HG03520 (cell line): ENCODE measurements around the gene HARS1.
A peak's percentile ranks its signal among the peaks of the same experiment; 100 is the strongest.
"Not testable (repeated sequence)": the region's sequence is repeated elsewhere in the genome, so short reads cannot be mapped to it uniquely, and the experiment has no call there.

Source experiments
- ATAC-seq: cut with Tn5 transposase; IDR thresholded peaks from one replicate; pipeline ENCODE4 v1.9.1; 2021; ENCODE audit warnings: mild to moderate bottlenecking, moderate library complexity; ENCODE audit not compliant: unreplicated experiment

Gene HARS1, protein sequence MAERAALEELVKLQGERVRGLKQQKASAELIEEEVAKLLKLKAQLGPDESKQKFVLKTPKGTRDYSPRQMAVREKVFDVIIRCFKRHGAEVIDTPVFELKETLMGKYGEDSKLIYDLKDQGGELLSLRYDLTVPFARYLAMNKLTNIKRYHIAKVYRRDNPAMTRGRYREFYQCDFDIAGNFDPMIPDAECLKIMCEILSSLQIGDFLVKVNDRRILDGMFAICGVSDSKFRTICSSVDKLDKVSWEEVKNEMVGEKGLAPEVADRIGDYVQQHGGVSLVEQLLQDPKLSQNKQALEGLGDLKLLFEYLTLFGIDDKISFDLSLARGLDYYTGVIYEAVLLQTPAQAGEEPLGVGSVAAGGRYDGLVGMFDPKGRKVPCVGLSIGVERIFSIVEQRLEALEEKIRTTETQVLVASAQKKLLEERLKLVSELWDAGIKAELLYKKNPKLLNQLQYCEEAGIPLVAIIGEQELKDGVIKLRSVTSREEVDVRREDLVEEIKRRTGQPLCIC

DNA sequence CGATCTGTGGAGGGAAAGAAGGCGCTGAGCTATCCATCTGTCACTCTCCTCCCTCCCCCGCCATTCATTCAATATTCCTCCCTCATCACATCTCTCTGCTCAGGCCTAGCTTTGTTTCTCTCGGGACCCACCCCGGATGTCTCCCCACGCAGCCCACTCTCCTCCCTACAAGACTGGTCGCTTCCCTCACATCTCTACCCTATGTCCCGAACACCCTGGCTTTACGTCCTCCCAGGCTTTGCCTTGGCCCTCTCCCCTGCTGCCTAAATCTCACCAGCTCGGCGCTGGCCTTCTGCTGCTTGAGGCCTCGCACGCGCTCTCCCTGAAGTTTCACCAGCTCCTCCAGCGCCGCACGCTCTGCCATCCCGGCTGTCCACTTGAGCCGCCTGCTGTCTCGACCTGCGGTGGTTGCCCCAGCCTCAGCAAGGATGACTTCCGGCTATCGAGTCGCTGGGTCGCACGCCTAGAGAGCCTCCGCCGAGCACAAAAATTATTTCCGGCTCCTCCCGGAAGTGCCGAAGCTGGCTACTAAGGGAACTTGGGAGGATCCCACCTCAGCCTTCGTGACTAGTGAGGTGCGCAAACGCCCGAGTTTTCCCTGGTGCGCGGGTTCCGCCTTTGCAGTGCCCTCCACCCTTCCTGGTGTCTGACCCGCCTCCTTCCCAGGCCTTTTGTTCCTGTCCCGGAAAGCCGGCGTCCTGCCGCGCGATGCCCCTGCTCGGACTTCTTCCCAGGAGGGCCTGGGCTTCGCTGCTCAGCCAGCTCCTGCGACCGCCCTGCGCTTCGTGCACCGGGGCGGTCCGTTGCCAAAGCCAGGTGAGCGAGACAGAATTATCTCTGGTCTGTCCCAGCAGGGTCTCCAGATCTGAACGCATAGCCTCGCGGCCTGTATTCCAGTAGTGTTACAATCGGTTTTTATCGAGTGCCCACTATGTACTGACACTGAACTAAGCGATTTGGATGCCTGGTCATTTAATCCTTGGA lies at the start of gene HARS1, which contains the start of gene HARS2:
HARS1 (minus strand) TSS at position 430 of the 984 bp plus-strand sequence; CDS start at position 364, 66 bp downstream.
HARS2 (plus strand) TSS at position 515 of the 984 bp plus-strand sequence; CDS start at position 709, 194 bp downstream.
- peak; percentile 95 for ATAC-seq

DNA sequence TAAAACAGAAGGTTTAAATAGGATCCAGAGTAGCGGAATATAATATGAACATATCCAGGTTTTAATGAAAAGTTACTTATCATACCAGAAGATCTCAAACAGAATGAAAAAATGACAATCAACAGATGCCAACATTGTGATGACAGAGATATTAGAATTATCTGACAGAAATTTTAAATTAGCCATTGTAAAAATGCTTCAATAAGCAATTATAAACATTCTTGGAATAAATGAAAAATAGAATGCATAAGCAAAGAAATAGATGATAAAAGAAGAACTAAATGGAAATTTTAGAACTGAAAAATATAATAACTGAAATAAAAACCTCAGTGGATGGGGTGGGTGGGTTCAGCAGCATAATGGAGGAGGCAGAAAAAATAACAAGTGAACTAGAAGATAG lies 46.3 kb upstream of the HARS1 start:
- ATAC-seq = no peak

DNA sequence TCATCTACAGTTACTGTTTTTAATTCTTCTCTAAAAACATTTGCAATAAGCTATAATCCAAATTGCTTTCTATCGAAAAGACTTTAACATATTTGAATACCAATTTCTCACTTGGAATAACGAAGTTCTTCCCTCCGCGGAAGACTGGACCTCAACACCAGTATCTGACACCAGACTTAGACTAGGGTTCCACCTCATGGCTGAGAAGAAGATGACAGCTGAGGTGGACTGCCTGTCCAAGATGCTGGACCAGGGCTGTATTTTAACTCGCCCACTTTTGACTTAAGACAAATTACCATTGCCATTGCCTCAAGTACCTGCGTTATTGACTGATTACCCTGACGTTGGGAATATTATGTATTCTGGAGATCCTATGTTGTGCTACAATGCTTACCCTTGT lies 43.2 kb upstream of the HARS1 start:
- no peak for ATAC-seq

DNA sequence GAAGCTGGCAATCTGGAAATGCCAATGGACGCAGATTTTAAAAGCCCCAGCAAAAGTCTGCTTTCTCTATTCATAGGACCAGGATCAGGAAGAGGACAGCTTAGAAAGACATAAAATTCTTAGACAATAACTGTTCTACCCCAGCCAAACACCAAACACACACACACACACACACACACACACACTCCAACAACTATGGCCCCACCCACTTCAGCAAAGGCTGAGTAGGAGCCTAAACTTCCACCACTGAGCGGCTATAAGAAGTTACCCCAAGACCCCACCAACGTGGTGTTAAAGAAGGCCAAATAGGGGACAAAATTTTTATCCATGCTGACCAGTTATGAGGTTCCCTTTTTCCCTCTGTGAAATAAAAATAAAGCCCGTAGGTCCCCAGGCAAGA lies 41.9 kb upstream of the HARS1 start:
- ATAC-seq = no peak

DNA sequence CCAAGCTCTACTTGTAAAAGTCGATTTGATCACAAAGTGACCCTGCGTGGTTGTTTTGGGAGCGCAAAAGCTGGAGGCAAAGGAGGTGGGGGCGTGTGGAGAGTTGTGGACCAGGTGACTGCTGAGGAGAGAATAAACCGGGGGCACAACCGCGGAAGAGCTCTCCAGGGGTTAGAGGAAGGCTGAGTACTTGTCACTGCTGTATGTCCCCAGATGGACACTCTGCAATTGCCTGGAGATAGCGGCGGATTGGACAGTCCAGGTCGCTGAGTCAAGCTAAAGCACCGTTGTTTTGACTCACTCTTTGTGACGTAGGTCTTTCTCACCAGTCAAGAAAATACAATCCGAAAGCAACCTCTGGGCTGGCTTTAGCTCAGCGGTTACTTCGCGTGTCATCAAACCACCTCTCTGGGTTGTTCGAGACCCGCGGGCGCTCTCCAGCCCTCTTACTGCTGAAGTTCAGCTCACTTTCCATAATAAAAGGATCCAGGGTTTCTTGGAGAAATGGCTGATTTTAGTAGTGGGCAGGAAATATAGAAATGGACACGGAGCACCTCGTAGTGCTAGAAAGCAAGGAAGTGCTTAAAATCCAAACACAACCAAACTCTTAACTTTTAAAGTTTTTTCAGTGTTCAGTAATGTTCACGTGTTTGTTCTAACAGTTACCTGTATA lies 34.8 kb upstream of the HARS1 start:
- peak; percentile 97 for ATAC-seq

DNA sequence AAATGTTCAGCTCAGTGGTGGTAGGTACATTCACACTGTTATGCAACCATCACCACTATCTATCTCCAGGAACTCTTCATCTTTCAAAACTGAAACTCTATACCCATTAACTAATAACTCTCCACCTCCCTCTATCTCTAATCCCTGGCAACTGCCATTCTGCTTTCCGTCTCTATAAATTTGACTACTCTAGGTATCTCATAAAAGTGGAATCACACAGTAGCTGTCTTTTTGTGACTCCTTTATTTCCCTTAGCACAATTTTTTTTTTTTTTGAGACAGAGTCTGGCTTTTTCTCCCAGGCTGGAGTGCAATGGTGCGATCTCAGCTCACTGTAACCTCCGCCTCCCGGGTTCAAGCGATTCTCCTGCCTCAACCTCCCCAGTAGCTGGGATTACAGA lies 30.2 kb upstream of the HARS1 start:
- not testable (repeated sequence) for ATAC-seq

DNA sequence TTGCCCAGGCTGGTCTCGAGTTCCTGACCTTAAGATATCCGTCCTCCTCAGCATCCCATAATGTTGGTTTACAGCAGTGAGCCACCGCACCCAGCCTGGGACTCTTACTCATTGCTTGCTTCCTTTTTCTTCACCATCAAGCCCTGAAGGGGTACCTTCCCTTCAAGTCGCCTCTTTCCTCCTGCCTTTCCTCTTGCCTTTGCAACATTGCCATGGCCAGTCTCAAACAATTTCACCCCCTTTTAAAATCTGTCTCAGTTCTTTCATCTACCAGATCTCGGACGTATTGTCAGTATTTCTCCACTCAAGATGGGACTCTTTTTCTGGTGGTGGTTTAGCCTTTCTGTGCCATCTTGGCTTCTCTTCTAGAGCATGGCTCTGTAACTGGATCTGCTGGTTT lies 29.6 kb upstream of the HARS1 start:
- not testable (repeated sequence) for ATAC-seq

DNA sequence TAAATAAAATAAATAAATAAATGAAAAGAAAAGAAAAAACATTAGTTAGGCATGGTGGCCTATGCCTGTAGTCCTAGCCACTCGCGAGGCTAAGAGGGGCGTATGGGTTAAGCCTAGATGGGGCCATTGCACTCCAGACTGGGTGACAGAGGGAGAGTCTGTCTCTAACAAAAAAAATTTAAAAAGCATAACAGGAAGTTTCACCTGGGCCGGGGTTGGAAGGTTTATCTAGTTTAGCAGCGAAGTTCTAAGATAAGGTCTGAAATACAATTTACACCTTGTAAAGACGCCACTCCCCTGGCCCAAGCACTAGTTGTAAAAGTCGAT lies 27.1 kb upstream of the HARS1 start:
- no peak for ATAC-seq

DNA sequence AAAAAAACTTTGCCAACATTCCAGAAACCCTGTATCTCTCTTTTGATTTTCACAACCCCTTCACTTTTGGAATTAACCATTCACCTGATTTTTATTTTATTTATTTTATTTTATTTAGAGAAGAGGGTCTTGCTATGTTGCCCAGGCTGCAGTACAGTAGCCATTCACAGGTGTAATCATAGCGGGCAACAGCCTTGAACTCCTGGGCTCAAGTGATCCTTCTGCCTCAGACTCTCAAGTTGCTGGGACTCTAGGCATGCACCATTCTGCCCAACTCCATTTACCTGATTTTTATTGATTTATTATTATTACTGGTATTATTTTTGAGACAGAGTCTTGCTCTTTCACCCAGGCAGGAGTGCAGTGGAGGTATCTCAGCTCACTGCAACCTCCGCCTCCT lies 25.1 kb upstream of the HARS1 start:
- not testable (repeated sequence) for ATAC-seq

DNA sequence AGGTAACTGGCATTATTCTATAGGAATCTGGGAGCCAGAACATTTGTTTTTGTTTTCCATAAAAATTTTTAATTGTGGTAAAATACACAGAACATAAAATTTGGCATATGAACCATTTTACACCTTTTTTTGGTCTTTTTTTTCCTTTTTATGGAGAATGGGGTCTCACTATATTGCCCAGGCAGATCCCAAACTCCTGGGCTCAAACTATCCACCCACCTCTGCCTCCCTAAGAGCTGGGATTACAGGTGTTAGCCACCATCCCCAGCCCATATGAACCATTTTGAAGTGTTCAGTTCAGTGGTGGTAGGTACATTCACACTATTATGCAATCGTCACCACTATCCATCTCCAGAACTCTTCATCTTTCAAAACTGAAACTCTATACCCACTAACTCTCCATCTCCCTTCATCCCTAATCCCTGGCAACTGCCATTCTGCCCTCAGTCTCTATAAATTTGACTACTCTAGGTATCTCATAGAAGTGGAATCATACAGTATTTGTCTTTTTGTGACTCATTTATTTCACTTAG lies 22.5 kb upstream of the HARS1 start:
- ATAC-seq = no peak

DNA sequence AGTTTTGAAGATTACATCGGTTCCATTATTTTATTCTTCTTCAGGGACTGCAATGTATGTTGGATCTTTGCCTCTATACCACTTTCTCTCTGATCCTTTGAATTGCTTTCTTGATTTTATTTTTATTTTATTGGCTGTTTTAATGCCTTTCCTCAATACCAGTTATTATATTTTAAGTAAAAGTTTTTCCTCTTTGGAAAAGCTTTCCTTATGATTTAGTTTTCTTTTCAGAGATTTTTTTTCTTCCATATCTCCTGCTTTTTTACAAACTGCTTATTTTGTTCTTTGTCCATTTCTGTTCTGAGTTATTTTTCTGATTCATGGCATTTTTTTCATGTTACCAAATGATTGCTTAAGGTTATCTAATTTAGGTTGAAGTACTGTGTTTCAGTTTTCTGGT lies 20.6 kb upstream of the HARS1 start:
- ATAC-seq = no peak

DNA sequence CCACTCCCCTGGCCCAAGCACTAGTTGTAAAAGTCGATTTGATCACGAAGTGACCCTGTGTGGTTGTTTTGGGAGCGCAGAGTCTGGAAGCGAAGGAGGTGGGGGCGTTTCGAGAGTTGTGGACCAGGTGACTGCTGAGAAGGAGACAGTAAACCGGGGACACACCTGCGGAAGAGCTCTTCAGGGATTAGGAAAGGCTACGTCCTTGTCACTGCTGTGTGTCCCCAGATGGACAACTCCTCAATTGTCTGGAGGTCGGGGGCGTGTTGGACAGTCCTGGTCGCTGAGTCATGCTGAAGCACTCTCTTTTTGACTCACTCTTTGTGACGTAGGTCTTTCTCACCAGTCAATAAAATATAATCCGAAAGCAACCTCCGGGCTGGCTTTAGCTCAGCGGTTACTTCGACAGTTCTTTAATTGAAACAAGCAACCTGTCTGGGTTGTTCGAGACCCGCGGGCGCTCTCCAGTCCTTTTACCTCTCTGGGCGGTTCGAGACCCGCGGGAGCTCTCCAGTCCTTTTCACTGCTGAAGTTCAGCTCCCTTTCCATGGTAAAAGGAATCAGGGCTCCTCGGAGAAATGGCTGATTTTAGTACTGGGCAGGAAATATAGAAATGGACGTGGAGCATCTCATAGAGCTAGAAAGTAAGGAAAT lies 19.9 kb upstream of the HARS1 start:
- peak; percentile 92 for ATAC-seq

DNA sequence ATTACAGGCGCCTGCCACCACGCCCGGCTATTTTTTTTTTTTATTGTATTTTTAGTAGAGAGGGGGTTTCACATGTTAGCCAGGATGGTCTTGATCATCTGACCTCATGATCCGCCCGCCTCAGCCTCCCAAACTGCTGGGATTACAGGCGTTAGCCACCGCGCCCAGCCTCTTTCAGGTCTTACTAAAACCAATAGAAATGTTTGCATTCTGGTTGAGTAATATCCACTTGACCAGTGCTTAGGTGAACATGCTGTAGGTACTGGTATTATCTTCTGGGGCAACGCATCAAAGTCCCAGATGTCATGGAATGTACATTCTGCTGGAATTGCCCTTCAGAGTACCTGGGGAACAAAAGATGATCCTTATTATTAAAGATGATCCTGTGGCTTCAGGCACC lies 17.6 kb upstream of the HARS1 start:
- ATAC-seq = not testable (repeated sequence)

DNA sequence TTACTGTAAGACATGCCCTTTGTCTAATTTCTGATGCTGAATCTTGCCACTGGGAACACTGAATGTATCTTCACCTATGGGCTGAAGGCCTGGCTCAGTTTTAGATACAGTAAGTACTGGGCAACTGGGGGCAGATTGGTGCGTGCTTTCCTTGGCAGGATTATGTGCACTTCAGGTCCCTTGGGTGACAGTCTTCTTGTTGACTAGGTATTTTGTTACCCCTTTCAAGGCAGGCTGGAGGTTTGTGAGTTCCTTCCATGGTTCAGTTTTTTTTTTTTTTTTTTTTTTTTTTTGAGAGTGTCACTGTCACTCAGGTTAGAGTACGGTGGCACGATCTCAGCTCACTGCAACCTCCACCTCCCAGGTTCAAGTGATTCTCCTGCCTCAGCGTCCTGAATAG lies 16.6 kb upstream of the HARS1 start:
- no peak for ATAC-seq

DNA sequence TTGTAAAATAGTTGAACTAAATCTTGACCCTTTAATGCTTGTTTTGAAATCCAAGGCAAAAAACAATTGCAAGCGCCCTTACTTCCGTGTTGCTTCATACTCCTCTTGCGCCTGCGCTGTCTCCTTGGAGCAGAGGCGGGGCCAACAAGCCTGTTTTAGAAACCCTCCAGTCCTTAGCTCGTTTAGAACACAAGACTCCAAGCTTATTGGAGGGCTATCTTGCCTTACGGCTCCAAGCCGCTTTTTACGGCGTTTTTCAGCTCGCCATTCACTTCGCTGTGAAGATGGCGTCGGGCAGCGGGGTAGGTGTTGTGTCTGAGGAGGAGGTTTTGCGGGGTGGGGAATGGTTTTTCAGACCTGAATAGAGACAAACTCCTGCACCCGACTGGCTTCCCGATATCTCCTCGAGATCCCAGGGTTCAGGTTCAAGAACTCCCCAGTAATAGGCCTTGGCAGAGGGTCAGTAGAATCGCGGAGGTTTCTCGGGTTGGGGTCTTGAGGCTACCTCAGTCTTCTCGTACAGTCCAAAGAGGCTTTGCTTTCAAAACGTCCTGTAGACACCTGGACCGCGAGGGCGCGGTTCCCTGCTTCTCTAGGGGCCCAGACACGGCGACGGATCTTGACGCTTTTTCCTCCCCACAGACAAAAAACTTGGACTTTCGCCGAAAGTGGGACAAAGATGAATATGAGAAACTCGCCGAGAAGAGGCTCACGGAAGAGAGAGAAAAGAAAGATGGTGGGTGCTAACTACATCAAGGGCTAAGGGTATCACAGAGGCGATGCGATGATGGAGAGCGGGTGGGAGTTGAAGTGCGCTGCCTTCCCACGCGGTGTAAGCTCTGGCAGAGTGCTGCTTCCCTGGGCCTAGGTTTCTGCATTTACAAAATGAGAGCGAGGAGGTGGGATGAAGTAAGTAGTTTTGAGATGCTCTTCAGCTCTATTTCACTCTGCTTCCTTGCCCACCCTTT lies 9.3 kb upstream of the HARS1 start, which contains the start of gene ZMAT2:
ZMAT2 (plus strand) TSS at position 271 of the 968 bp plus-strand sequence; CDS start at position 285, 14 bp downstream.
- peak; percentile 97 for ATAC-seq

DNA sequence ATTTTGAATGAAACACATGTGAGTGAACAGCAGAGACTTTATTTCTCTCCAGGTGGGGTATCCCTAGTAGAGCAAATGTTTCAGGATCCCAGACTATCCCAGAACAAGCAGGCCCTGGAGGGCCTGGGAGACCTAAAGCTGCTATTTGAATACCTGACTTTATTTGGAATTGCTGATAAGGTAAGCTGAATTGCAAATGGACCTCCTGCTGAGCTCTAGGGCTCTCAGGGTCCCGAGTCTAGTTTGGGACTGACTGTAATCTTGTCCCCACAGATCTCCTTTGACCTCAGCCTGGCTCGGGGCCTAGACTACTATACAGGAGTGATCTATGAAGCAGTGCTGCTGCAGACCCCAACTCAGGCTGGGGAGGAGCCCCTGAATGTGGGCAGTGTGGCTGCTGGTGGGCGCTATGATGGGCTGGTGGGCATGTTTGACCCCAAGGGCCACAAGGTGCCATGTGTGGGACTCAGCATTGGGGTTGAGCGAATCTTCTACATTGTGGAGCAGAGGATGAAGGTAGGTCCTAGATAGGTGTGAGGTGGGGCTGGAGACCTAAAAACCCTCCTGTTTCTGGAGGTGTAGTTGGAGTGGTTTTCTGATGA lies 5.8 kb upstream of the HARS1 start:
- no peak for ATAC-seq

DNA sequence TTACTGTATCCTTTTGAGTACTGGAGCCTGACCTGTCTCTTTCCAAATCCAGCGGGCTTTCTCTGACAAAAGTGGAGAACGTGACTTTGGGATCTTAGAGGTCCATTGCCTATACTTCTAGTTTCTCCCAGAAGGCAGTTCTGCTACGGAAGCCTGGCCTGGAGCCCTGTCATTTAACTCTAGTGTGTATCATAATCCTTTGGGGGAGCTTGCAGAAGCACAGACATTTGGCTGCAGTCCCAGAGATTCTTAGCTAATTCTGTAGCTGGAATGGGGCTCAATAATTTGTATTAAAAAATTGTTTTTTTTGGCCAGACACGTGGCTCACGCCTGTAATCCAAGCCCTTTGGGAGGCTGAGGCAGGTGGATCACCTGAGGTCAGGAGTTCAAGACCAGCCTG lies 3.1 kb upstream of the HARS1 start:
- no peak for ATAC-seq

DNA sequence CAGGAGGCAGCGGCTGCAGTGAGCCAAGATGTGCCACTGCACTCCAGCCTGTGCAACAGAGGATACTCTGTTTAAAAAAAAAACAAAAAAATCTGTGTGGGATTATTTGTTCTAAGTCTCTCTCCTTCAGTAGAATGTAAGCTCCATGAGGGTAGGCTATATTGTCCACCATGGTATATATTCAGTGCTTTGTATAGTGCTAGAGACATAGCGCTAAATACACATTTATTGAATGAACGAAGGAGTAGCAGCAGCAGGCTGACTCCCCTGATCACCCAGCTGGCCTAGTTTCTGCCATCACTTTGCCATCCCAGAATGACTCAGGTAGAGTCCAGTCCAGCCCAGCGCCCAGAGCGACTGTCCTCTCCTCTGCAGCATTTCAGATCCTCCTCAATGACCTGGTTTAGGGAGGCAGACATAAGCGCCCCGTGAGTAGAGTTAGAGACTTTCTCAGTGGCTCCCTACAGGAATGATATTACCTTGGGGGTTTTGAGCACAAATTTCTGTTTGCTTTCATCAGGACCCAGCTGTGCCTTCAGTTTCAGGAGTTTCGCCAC lies 716 bp downstream of the HARS1 start:
- ATAC-seq = no peak
